SK-N-SH (cell line): ENCODE measurements around the gene SOCS4. TPM values are rescaled to one million over a fixed set of nuclear protein-coding genes. Genes with fewer than 3 reads are reported as not detected.
A peak's percentile ranks its signal among the peaks of the same experiment; 100 is the strongest.

Experiments used
- CTCF ChIA-PET: fragments of 300-600, 350-600 bp; formaldehyde crosslinking; extraction: SDS; loops from one replicate; lab custom pipeline; 2021; lab: Yijun Ruan, JAX
- POLR2A ChIA-PET: fragments of 350-600 bp; sonication (Branson Sonifier 250); formaldehyde crosslinking; extraction: SDS; loops from one replicate; lab custom pipeline; 2020; ENCODE audit warnings: antibody characterized with exemption, inconsistent platforms; lab: Yijun Ruan, JAX
- DNase-seq: peaks from one replicate; pipeline ENCODE4 v3.0.0; 2012
- H2AFZ ChIP-seq: fragments of 200-600 bp; sonication (generic); 2 replicates; pipeline ENCODE4 v1.8.1; 2016; ENCODE audit warnings: antibody characterized with exemption, mild to moderate bottlenecking, low read depth
- H3F3A ChIP-seq: fragments of 200-600 bp; sonication (generic); replicated peaks from 2 replicates; pipeline ENCODE3; 2016; ENCODE audit warnings: antibody characterized with exemption, mild to moderate bottlenecking; ENCODE audit not compliant: insufficient read depth
- H3K27ac ChIP-seq, 2 experiments: fragments of 200-500 bp in 1 of 2; fragments of 200-600 bp in 1 of 2; sonication (Bioruptor generic) in 1 of 2; sonication (generic), shearing (Covaris generic) in 1 of 2; 2 replicates each; pipeline versions ENCODE4 v1.5.1 to v1.6.1; 2014 to 2016; ENCODE audit warnings: low read depth in 2 of 2, inconsistent platforms in 1 of 2, low read length in 1 of 2, mild to moderate bottlenecking in 1 of 2, mixed read lengths in 1 of 2
- H3K27me3 ChIP-seq: fragments of 200-600 bp; sonication (generic), shearing (Covaris generic); 2 replicates; pipeline ENCODE4 v1.6.1; 2016; ENCODE audit warnings: mixed run types; ENCODE audit not compliant: insufficient read depth
- H3K36me3 ChIP-seq, 2 experiments: fragments of 200-500 bp in 1 of 2; fragments of 200-600 bp in 1 of 2; sonication (Bioruptor generic) in 1 of 2; sonication (generic) in 1 of 2; replicated peaks in 1 of 2; 2 replicates each; pipeline versions ENCODE3 to v1.5.1; 2014 to 2016; ENCODE audit warnings: low read length in 1 of 2, mild to moderate bottlenecking in 1 of 2; ENCODE audit not compliant: insufficient read depth in 2 of 2, control insufficient read depth in 1 of 2
- H3K4me1 ChIP-seq, 2 experiments: fragments of 200-500 bp in 1 of 2; fragments of 200-600 bp in 1 of 2; sonication (Bioruptor generic) in 1 of 2; sonication (generic), shearing (Covaris generic) in 1 of 2; 2 replicates each; pipeline versions ENCODE4 v1.5.1 to v1.6.1; 2014 to 2016; ENCODE audit warnings: low read depth in 1 of 2, low read length in 1 of 2, mixed run types in 1 of 2; ENCODE audit not compliant: insufficient read depth in 2 of 2, control insufficient read depth in 1 of 2
- H3K4me2 ChIP-seq: fragments of 200-600 bp; sonication (generic), shearing (Covaris generic); 2 replicates; pipeline ENCODE4 v1.6.1; 2017; ENCODE audit warnings: mixed run types
- H3K4me3 ChIP-seq, 2 experiments: fragments of 200-500 bp in 1 of 2; fragments of 200-600 bp in 1 of 2; sonication (Bioruptor generic) in 1 of 2; sonication (generic), shearing (Covaris generic) in 1 of 2; 2 replicates each; pipeline versions ENCODE4 v1.5.1 to v1.8.1; 2014 to 2016; ENCODE audit warnings: low read depth in 2 of 2, inconsistent platforms in 1 of 2, low read length in 1 of 2, mild to moderate bottlenecking in 1 of 2, mixed read lengths in 1 of 2, moderate library complexity in 1 of 2
- H3K79me2 ChIP-seq: fragments of 200-600 bp; sonication (generic); 2 replicates; pipeline ENCODE4 v1.8.1; 2017; ENCODE audit warnings: mild to moderate bottlenecking; ENCODE audit not compliant: insufficient read depth
- H3K9ac ChIP-seq: fragments of 200-600 bp; sonication (generic); 2 replicates; pipeline ENCODE4 v1.6.1; 2017; ENCODE audit warnings: mixed run types
- H3K9me2 ChIP-seq: fragments of 200-600 bp; sonication (generic); 2 replicates; pipeline ENCODE4 v1.6.1; 2017; ENCODE audit warnings: mixed run types
- H3K9me3 ChIP-seq: fragments of 200-600 bp; sonication (generic); 2 replicates; pipeline ENCODE4 v1.6.1; 2017; ENCODE audit warnings: mixed run types, mild to moderate bottlenecking, moderate library complexity
- H4K20me1 ChIP-seq: fragments of 200-600 bp; sonication (generic); 2 replicates; pipeline ENCODE4 v1.6.1; 2017; ENCODE audit warnings: mild to moderate bottlenecking, mixed run types; ENCODE audit not compliant: insufficient read depth
- EZH2phosphoT487 ChIP-seq: fragments of 200-600 bp; sonication (generic); IDR thresholded peaks from 2 replicates; pipeline ENCODE4 v1.6.1; 2017; ENCODE audit warnings: low read depth, mixed run types, mild to moderate bottlenecking, antibody characterized with exemption, moderate library complexity, borderline replicate concordance
- FOSL2 ChIP-seq: IDR thresholded peaks from 2 replicates; pipeline ENCODE4 v1.4.0; 2012; ENCODE audit warnings: low read depth, mild to moderate bottlenecking, moderate library complexity, borderline replicate concordance
- FOXM1 ChIP-seq: IDR thresholded peaks from 2 replicates; pipeline ENCODE4 v1.4.0; 2012; ENCODE audit warnings: low read depth, mild to moderate bottlenecking
- GATA2 ChIP-seq: sonication (generic); formaldehyde crosslinking; IDR thresholded peaks from 2 replicates; pipeline ENCODE4 v1.5.0; 2020; ENCODE audit warnings: mild to moderate bottlenecking, missing genetic modification reagents
- IRF3 ChIP-seq: fragments of 150-350 bp; IDR thresholded peaks from 2 replicates; pipeline ENCODE4 v1.6.1; 2016; ENCODE audit warnings: mild to moderate bottlenecking, low read depth, low read length
- JUND ChIP-seq: IDR thresholded peaks from 2 replicates; pipeline ENCODE4 v1.4.0; 2012
- MEF2A ChIP-seq: IDR thresholded peaks from 2 replicates; pipeline ENCODE4 v1.4.0; 2012; ENCODE audit warnings: low read depth, borderline replicate concordance
- PBX3 ChIP-seq: IDR thresholded peaks from 2 replicates; pipeline ENCODE4; 2012
- SIN3A ChIP-seq: IDR thresholded peaks from 2 replicates; pipeline ENCODE4 v1.6.1; 2012; ENCODE audit warnings: low read depth, mild to moderate bottlenecking, low read length, moderate library complexity, borderline replicate concordance
- TAF1 ChIP-seq: IDR thresholded peaks from 2 replicates; pipeline ENCODE4 v1.6.1; 2012; ENCODE audit warnings: low read depth, mild to moderate bottlenecking, low read length, moderate library complexity, borderline replicate concordance
- TCF12 ChIP-seq: IDR thresholded peaks from 2 replicates; pipeline ENCODE4 v1.4.0; 2012
- TEAD4 ChIP-seq: IDR thresholded peaks from 2 replicates; pipeline ENCODE4 v1.4.0; 2012; ENCODE audit warnings: mild to moderate bottlenecking, borderline replicate concordance; ENCODE audit not compliant: insufficient read depth
- USF2 ChIP-seq: fragments of 150-350 bp; IDR thresholded peaks from 2 replicates; pipeline ENCODE4 v1.6.1; 2017; ENCODE audit warnings: antibody characterized with exemption, low read length, low read depth, borderline replicate concordance
- ZBTB33 ChIP-seq: IDR thresholded peaks from 2 replicates; pipeline ENCODE4 v1.4.0; 2012; ENCODE audit warnings: low read depth, borderline replicate concordance
- WGBS: methylation state at CpG from one replicate; pipeline ENCODE4 v1.1.6; 2017; ENCODE audit warnings: low lambda C conversion rate; 5-methylcytosine and 5-hydroxymethylcytosine counted together
- polyA plus RNA-seq, 3 experiments: library from polyadenylated mRNA; depleted of rRNA; stranded (reverse); fragments of >200 nt; gene quantifications; 2 replicates each; pipeline ENCODE4 v1.2.3, GENCODE V29; 2012

SOCS4 gene
- polyA plus RNA-seq, 1 of the 3 experiments (the other 2 are of a cell fraction), result 2.2 TPM

- Histone ChIP-seq H3K36me3 (peaks cover 17 to 24% of the 10 kb centered on the region in 2 experiments), H3K9ac (peak overlapping the region; percentile 71), H3K4me3 (no peak overlapping the region), H3K4me2 (peak overlapping the region; percentile 44), H2AFZ (no peak overlapping the region), H3K27me3 (no peaks in the 10 kb centered on the region), H3K4me1 (peaks cover 8 to 22% of the 10 kb centered on the region in 2 experiments; a peak in 3 of 4 replicates), H3K9me2 (no peaks in the 10 kb centered on the region), H3F3A (peaks cover 51% of the 10 kb centered on the region), H4K20me1 (no peaks in the 10 kb centered on the region), H3K27ac (peak overlapping the region; percentile 17 to 93; a peak in 3 of 4 replicates), H3K79me2 (peaks cover 15% of the 10 kb centered on the region; the same call in 1 of the 2 replicates), H3K9me3 (no peaks in the 10 kb centered on the region)
- DNase-seq, result no peak
- WGBS, result 56% methylated on average over 10 of the region's 10 CpGs
- ChIA-PET CTCF (interaction anchor here (0.8 to 2.2 kb wide), 5 partner anchors 17 to 89 kb away, joined by 3 to 13 read pairs (median 7); partner anchors contain the start of gene MAPK1IP1L), POLR2A (interaction anchor here (0.6 to 1.7 kb wide), 3 partner anchors 21 to 162 kb away, joined by 3 to 4 read pairs (median 4); partner anchors contain the start of gene MAPK1IP1L)
- TF ChIP-seq TEAD4 (no peak), PBX3 (0 out of 2 replicates have a peak, but pooled peaks have one; percentile 16), TCF12 (peak; percentile 14; the same call in 1 of the 2 replicates), USF2 (no peak), FOXM1 (no peak), SIN3A (no peak), ZBTB33 (no peak), FOSL2 (peak; percentile 52; the same call in 1 of the 2 replicates), IRF3 (no peak), JUND (0 out of 2 replicates have a peak, but pooled peaks have one; percentile 9), TAF1 (no peak), MEF2A (no peak), EZH2phosphoT487 (no peak), GATA2 (CRISPR knock-in tag) (no peak)
These were observed 45.0 kb downstream of the SOCS4 start for GRCh38 chr14:55071870-55072640.
